T1000 (cell line): ENCODE data around the gene NANOGP8.
"Not testable (repeated sequence)": the region's sequence is repeated elsewhere in the genome, so short reads cannot be mapped to it uniquely, and the experiment has no call there.

ENCODE experiments used
- DNase-seq: peaks from one replicate; lab custom pipeline; 2025; ENCODE audit warnings: mixed read lengths; lab: John Stamatoyannopoulos, UW

NANOGP8 gene

DNA sequence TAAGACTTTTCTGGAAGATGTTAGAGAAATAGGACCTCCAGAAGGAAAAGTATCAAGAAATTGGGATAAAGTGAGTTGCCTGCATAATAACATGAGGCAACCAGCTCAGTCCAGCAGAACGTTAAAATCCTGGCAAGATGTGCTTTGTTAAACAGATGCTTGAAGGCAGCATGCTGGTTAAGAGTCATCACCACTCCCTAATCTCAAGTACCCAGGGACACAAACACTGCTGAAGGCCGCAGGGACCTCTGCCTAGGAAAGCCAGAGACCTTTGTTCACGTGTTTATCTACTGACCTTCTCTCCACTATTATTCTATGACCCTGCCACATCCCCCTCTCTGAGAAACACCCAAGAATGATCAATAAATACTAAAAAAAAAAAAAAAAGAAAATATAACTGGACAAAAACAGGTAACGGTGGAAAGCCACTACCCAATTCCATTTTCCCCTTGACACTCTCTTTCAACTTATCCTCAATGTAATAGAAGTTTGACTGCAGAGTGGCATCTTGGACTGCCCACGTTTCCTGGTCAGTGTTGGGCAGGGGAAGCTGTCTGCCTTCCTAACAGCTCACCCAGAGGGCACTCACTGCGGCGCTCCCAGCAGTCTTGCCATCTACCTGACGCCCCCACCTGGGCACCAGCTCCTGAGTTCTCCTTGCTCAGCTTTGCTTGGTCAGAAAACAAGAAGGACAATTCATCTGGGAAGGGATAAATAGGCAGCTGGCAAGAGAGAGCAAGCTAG lies at the start of gene NANOGP8:
Gene NANOGP8, minus strand, starts transcription at position 120 of the 744 bp plus-strand sequence. CDS start 185 bp downstream, outside the sequence.
- DNase-seq, result not testable (repeated sequence)

DNA sequence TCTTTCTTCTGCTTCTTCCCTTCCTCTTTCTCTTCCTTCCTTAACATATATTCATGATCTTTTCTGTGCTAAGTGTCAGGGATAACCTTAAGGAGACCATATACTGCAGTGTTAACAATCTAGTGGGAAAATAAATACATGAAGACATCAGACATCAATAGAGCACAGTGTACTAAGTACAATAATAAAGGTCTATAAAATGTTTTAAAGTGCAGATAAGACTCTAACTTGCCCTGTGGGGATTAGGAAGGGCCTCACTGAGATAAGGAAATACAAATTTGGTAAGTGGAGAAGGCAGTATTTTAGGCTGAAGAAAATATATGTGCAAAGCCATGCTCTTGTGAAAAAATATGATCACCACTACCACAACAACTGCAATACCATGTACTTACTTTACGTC lies 49.2 kb upstream of the NANOGP8 start:
- no peak for DNase-seq

GRCh38 chr15:35130245-35130644 lies 45.1 kb upstream of the NANOGP8 start:
- DNase-seq, result no peak

GRCh38 chr15:35129361-35129760 lies 44.3 kb upstream of the NANOGP8 start:
- no peak for DNase-seq

GRCh38 chr15:35127717-35128116 lies 42.6 kb upstream of the NANOGP8 start:
- no peak for DNase-seq

DNA sequence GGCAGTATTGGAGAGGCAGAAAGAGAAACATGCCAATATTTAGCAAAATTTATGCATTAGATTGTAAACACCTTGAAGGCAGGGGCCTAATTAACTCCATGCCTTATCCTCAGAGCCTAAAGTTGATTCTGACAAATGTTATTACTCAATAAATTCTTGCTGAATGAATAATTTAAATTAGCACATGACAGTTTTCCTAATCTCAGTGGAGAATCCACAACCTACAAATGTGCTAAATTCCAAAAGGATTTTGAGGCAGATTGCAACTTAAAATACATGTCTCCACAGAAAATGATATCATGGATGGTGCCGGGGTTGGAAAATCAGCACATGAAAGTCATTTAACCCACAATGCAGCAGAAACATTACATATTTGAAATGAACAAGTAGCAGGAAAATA lies 41.1 kb upstream of the NANOGP8 start:
- DNase-seq, result no peak

GRCh38 chr15:35123743-35124142 lies 38.6 kb upstream of the NANOGP8 start:
- no peak for DNase-seq

DNA sequence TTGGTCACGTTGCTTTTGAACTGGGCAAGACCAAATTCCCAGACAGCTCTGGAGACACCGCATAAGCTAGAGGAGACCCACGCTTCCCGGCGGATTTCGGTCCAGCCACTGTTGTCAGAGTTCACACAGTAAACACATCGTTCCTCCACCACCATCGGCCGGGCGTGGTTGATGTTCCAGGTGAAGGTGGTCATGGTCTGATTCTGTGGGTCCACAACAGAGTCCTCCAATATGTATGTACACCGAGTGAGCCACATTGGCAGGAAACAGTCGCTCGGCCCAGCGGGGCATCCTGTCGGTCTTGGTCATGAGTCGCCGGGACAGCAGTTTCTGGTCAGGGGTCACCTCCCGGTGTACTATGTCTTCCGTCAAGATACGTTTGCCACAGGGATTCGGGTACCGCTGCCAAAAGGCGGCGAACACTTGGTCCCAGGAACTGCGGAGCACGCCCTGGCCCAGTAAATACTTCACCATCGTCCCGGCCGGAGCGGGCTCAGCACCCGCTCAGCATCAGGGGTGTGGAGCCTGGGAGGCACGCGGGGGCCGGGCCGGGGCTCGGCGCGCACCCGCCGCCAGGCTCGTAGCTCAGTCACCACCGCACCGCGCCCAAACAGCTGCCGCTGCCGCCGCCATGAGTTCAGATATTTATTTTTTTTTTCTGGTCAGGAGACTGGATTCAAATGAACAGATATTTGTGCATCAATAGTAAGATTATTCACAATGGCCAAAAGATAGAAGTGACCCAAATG lies 36.7 kb upstream of the NANOGP8 start:
- DNase-seq, result no peak

DNA sequence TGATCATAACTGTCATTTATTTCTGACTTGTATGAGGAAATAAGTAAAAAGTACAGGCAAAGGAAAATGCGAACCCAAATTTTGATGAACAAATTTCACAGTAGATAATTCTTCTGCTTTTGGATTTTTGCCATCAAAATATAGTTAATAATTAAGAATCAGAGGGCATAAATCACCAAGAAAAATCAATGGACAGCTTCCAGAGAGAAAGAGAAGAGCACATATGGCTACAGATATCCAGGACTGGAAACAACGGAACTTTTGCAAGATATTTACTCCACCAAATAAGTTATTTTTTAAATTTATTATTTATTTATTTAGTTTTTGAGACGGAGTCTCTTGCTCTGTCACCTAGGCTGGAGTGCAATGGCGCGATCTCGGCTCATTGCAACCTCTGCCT lies 35.1 kb upstream of the NANOGP8 start:
- no peak for DNase-seq

- no peak for DNase-seq
These were observed 33.9 kb upstream of the NANOGP8 start for GRCh38 chr15:35118960-35119359.

DNA sequence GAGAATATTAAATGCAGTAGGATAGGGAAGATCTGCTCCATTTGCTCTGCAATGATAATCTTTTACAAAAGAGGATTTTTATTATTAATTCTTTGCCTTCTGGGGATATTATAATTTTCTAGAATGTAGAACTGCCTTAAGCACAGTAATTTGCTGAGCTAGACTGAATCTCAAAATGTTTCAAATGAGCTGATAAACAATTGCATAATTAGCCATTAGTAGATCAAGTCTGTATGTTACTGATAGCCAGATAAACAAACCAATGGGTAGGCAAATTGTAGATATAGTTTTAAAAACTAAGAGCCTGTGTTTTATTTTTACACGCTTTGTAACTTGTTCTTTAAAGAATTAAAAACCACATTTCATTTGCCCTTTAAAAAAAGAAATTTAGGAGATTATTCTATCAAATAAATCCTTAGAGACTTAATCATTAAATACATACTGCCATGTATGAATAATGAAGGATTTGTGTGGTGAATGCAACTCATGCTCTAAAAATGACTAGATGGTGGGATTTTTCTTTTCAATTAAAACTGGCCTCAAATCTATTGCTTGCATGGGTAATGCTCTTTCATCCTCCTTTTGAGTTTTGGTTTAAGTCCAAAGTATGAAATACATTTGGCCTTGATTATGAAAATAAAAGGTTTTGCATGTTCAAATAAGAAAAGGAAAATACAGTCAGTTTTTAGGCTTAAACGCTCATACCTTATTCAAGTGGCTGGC lies 32.6 kb upstream of the NANOGP8 start:
- no peak for DNase-seq

DNA sequence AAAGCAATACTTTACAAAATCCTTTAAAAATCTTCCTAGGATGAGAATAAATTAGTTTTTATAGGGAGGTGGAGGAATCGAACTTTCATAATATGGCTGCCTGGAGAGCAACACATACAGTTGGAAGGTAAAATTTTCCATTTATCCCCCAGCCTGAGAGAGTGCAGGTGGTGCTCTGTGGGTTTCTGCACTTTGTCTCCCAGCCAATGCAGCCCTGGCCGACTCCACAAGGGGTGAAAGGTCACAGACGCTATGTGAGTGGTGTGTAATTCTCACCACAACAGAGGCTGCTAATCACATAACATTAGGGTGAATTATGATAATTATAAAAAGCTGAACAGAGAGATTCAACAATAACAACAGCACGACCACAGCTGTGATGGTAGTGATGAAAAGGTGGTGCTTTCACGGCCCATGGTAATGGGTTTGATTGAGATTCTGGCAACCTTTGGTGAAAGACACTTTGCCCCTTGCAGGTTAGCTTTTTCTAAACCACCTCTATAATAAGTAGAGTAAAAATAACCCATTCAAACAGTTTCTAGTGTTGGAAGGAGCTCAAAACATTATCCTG lies 30.1 kb upstream of the NANOGP8 start:
- no peak for DNase-seq

- no peak for DNase-seq
These were observed 27.3 kb upstream of the NANOGP8 start for GRCh38 chr15:35112346-35112745.

DNA sequence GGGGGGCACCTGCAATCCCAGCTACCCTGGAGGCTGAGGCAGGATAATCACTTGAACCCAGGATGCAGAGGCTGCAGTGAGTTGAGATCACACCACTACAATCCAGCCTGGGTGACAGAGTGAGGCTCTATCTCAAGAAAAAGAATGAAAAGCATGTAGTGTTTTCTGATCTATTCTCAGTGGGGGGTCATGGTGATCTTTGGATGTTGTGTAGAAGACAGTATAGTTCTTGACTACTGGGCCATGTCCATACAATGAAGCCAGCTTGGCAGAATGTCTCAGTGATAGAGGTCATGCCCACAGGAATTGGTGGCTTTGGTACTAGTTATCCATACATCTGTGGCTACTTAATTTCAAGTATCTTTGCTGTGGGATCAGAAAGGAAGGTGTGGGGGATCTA lies 26.8 kb upstream of the NANOGP8 start:
- DNase-seq, result no peak

GRCh38 chr15:35108453-35108852 lies 23.4 kb upstream of the NANOGP8 start:
- DNase-seq, result no peak

DNA sequence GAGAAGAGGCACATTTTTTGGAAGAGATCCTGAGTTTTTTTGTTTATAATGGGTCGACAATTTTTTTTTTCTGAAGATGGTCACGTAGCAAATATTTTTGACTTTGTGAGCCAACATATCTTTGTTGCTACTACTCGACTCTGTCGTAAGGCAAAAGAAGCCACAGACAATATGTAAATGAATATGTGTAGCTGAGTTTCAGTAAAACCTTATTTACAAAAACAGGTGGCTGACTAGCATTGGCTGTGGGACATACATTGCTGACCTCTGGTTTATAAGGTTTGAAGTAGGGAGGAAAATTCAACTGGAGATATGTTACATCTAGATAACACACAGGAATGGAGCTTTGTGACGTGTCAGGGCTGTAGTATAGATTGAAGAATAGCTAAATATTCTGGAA lies 22.5 kb upstream of the NANOGP8 start:
- DNase-seq, result no peak

DNA sequence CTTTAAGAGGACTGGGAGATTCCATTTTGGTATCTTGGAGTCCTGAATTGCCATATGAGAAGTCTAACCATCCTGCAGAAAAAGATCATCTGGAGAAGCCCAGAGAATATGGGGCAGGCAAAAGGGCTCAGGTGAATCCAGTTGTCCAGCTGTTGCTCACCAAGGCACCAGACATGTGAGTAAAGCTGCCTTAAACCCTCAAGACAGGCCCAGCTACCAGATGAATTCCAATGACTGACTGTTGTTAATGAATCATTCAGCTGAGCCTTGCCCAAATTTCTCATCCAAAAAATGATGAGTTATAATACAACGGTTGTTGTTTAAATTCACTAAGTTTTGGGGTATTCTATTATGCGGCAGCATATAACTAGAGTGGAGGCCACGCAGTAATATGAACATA lies 22.0 kb upstream of the NANOGP8 start:
- no peak for DNase-seq

DNA sequence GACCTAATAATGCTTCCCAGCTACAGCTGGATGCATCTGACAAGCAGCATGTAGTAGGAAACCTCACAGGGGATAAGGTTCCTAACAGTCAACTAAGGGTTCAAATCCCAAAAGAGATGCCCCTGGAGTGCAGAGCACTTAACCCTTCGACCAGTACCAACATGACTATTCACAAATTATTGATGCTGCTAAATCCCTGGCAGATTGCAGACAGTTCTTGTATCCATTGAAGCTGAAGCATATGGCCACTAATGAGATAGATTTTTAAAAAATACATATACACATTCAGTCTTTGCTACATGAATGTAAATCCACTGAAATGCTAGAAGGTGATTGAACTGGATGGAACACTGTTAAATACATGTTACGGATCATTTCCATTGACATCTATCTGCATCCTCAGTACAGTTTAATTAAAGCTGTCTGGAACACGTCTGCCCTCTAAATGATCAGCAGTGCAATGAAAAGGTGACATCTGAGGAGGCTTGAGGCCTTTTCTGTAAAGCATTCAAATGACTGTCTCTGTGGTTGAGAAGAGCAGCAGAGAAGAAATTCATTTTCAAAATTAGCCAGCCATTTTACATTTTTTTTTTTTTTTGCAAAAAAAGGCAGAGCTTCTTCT lies 19.5 kb upstream of the NANOGP8 start:
- DNase-seq, result no peak

DNA sequence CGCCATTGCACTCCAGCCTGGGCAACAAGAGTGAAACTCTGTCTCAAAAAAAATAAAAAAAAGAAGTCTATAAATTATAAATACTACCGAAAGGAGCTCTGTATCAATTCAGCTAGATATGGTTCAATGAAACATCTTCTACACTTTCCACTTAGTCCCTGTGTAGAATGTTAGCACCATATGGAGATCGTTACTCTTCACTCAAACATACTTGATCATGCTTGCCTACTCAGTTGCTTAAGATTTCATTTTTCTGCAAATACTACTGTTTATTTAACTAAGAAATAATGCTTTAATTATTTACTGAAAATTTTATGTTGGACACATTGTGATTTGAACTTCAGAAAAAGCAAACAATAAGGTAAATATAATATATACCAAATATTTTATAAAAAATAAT lies 17.1 kb upstream of the NANOGP8 start:
- no peak for DNase-seq

- no peak for DNase-seq
These were observed 16.2 kb upstream of the NANOGP8 start for GRCh38 chr15:35101335-35101734.

DNA sequence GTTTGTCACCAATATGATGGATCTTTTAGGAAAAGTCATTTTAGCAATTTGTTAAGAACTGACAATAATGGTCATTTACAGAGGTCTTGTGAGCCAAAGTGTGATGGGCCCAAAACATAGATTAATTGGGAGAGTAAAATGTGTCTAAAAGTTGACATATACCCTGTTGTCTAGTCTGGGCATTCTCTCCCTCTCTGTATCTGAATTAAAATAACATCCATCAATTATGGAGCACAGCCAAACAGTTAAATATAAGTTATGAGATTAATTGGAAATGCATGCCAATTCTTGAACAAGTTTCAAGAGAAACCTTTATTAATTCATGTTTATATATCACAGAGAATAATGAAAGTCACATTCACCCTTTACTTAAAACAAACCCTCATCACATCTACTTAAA lies 13.6 kb upstream of the NANOGP8 start:
- DNase-seq, result no peak

DNA sequence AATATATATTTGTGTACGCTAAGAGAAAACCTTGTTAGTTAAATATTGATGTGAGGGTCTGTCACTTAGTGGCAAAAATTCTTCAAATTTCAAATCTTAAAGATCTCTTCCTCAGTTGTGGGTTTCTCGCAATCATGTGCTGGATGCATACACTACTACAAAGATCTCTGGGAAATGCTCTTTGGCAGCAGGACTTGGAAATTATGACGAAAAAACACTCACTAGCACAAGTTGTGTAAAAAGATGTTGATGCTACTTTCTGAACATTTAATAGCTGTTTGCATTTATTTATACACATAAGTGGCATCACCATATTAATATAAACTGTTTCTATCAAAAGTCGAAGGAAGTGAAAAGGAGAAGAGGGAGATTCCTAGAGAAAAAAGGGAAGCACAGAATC lies 10.8 kb upstream of the NANOGP8 start:
- DNase-seq, result no peak
